ENCODE measurements around the gene MAP7D1. TPM values are rescaled to one million over a fixed set of nuclear protein-coding genes. Genes with fewer than 3 reads are reported as not detected.

Gene MAP7D1
- total RNA-seq, 2 experiments from 2014 or later, result 122 to 133 TPM

- Mint-ChIP-seq H3K36me3 (ENCODE audit: low read depth) (no peaks in the 10 kb centered on the region), H3K4me1 (peaks cover 9% of the 10 kb centered on the region), H3K27ac (no peak overlapping the region), H3K27me3 (peaks cover 20% of the 10 kb centered on the region), H3K9me3 (ENCODE audit: low read depth) (no peaks in the 10 kb centered on the region), H3K4me3 (no peak overlapping the region)
- intact Hi-C loops (cut with DNase I, micrococcal nuclease), result no loop called here
- DNase-seq, result no peak
- CTCF ChIA-PET, result interaction anchor here (0.6 to 1.8 kb wide), 6 partner anchors 13 to 399 kb away, joined by 3 to 8 read pairs (median 4); partner anchors contain the start of gene THRAP3
- POLR2A ChIA-PET, result no interaction called here
- no peak for ATAC-seq
Observed at GRCh38 chr1:36118447-36119204, 37.3 kb upstream of the MAP7D1 start.

- intact Hi-C loops (cut with DNase I, micrococcal nuclease), result no loop called here
- no peak for DNase-seq
- Mint-ChIP-seq H3K27ac (no peak overlapping the region), H3K4me3 (no peak overlapping the region), H3K36me3 (ENCODE audit: low read depth) (no peaks in the 10 kb centered on the region), H3K4me1 (peaks cover 10% of the 10 kb centered on the region), H3K9me3 (ENCODE audit: low read depth) (no peaks in the 10 kb centered on the region), H3K27me3 (peaks cover 27% of the 10 kb centered on the region)
- CTCF ChIA-PET, result interaction anchor here (0.6 to 1.5 kb wide), 4 partner anchors 15 to 398 kb away, joined by 3 to 8 read pairs (median 4); partner anchors contain the start of gene THRAP3
- POLR2A ChIA-PET, result no interaction called here
- ATAC-seq, result no peak
Observed at GRCh38 chr1:36119456-36119855, 36.5 kb upstream of the MAP7D1 start.

GRCh38 chr1:36122062-36123030, 33.6 kb upstream of the MAP7D1 start:
- H3K4me3 Mint-ChIP-seq, result no peak overlapping the region
- DNase-seq (no peak), ATAC-seq (no peak)
- peaks cover 41% of the 10 kb centered on the region for H3K27me3 Mint-ChIP-seq
- intact Hi-C loops (cut with DNase I, micrococcal nuclease), result no loop called here
- H3K27ac Mint-ChIP-seq, result no peak overlapping the region
- H3K36me3 Mint-ChIP-seq (ENCODE audit: low read depth), result no peaks in the 10 kb centered on the region
- peaks cover 20% of the 10 kb centered on the region for H3K4me1 Mint-ChIP-seq
- ChIA-PET CTCF (interaction anchor here (0.6 to 1.2 kb wide), 3 partner anchors 9 to 276 kb away, joined by 3 read pairs; partner anchors contain the start of gene LSM10), POLR2A (no interaction called here)
- H3K9me3 Mint-ChIP-seq (ENCODE audit: low read depth), result no peaks in the 10 kb centered on the region

GRCh38 chr1:36123356-36123755, 32.6 kb upstream of the MAP7D1 start:
- POLR2A ChIA-PET, result interaction anchor here (0.7 kb wide), 1 partner anchor 12 kb away, joined by 3 read pairs; no protein-coding TSS in a partner anchor
- H3K4me1 Mint-ChIP-seq, result peaks cover 20% of the 10 kb centered on the region
- no peak overlapping the region for H3K4me3 Mint-ChIP-seq
- intact Hi-C loops (cut with DNase I, micrococcal nuclease), result no loop called here
- ATAC-seq, result peak; percentile 73
- H3K9me3 Mint-ChIP-seq (ENCODE audit: low read depth), result no peaks in the 10 kb centered on the region
- no peak overlapping the region for H3K27ac Mint-ChIP-seq
- H3K36me3 Mint-ChIP-seq (ENCODE audit: low read depth), result no peaks in the 10 kb centered on the region
- DNase-seq, result peak; percentile 51
- H3K27me3 Mint-ChIP-seq, result peaks cover 41% of the 10 kb centered on the region
- CTCF ChIA-PET, result no interaction called here

GRCh38 chr1:36124404-36125128, 31.4 kb upstream of the MAP7D1 start:
- no peak for DNase-seq
- ChIA-PET POLR2A (no interaction called here), CTCF (no interaction called here)
- Mint-ChIP-seq H3K27ac (no peak overlapping the region), H3K4me1 (peaks cover 20% of the 10 kb centered on the region), H3K9me3 (ENCODE audit: low read depth) (no peaks in the 10 kb centered on the region), H3K36me3 (ENCODE audit: low read depth) (no peaks in the 10 kb centered on the region), H3K27me3 (peaks cover 41% of the 10 kb centered on the region), H3K4me3 (peak overlapping the region; percentile 15)
- no peak for ATAC-seq
- intact Hi-C loops (cut with DNase I, micrococcal nuclease), result no loop called here

GRCh38 chr1:36125129-36125991, 30.6 kb upstream of the MAP7D1 start, which contains the start of gene COL8A2:
Gene COL8A2 (minus strand): TSS chr1:36125222. CDS start chr1:36100242, 24,980 bp downstream.
- H3K27ac Mint-ChIP-seq, result no peak within 1 kb of the TSS
- no peak for ATAC-seq

GRCh38 chr1:36126005-36126716, 29.8 kb upstream of the MAP7D1 start:
- ChIA-PET CTCF (no interaction called here), POLR2A (interaction anchor here (0.6 kb wide), 1 partner anchor 180 kb away, joined by 3 read pairs; the partner anchor contains the start of gene SH3D21)
- DNase-seq (no peak), ATAC-seq (no peak)
- Mint-ChIP-seq H3K9me3 (ENCODE audit: low read depth) (no peaks in the 10 kb centered on the region), H3K27me3 (peaks cover 41% of the 10 kb centered on the region), H3K4me3 (no peak overlapping the region), H3K4me1 (peaks cover 20% of the 10 kb centered on the region), H3K27ac (no peak overlapping the region), H3K36me3 (ENCODE audit: low read depth) (no peaks in the 10 kb centered on the region)
- intact Hi-C loops (cut with DNase I, micrococcal nuclease), result no loop called here

More at GRCh38 chr1:36125129-36125991, 30.6 kb upstream of the MAP7D1 start, which contains the start of gene COL8A2:
- Mint-ChIP-seq H3K36me3 (ENCODE audit: low read depth) (no peaks in the 10 kb centered on the region), H3K9me3 (ENCODE audit: low read depth) (no peaks in the 10 kb centered on the region), H3K4me1 (peaks cover 20% of the 10 kb centered on the region), H3K27me3 (peaks cover 41% of the 10 kb centered on the region), H3K4me3 (peak within 1 kb of the TSS; percentile 15)
- no peak for DNase-seq
- ChIA-PET POLR2A (no interaction called here), CTCF (no interaction called here)
- intact Hi-C loops (cut with DNase I, micrococcal nuclease), result no loop called here

- DNase-seq (no peak), ATAC-seq (no peak)
- H3K4me3 Mint-ChIP-seq, result no peak overlapping the region
- peaks cover 20% of the 10 kb centered on the region for H3K4me1 Mint-ChIP-seq
- intact Hi-C loops (cut with DNase I, micrococcal nuclease), result no loop called here
- ChIA-PET POLR2A (interaction anchor here (0.6 kb wide), 1 partner anchor 179 kb away, joined by 3 read pairs; the partner anchor contains the start of gene SH3D21), CTCF (no interaction called here)
- H3K27ac Mint-ChIP-seq, result no peak overlapping the region
- H3K27me3 Mint-ChIP-seq, result peaks cover 37% of the 10 kb centered on the region
- H3K9me3 Mint-ChIP-seq (ENCODE audit: low read depth), result no peaks in the 10 kb centered on the region
- H3K36me3 Mint-ChIP-seq (ENCODE audit: low read depth), result no peaks in the 10 kb centered on the region
Observed at GRCh38 chr1:36126797-36127500, 29.0 kb upstream of the MAP7D1 start.

GRCh38 chr1:36128126-36128904, 27.6 kb upstream of the MAP7D1 start:
- Mint-ChIP-seq H3K27me3 (peaks cover 24% of the 10 kb centered on the region), H3K4me3 (no peak overlapping the region)
- intact Hi-C loops (cut with DNase I, micrococcal nuclease), result no loop called here

More at GRCh38 chr1:36128126-36128904, 27.6 kb upstream of the MAP7D1 start:
- POLR2A ChIA-PET, result no interaction called here
- Mint-ChIP-seq H3K4me1 (peaks cover 14% of the 10 kb centered on the region), H3K27ac (no peak overlapping the region), H3K9me3 (ENCODE audit: low read depth) (no peaks in the 10 kb centered on the region), H3K36me3 (ENCODE audit: low read depth) (no peaks in the 10 kb centered on the region)
- no peak for DNase-seq
- CTCF ChIA-PET, result interaction anchor here (0.8 kb wide), 1 partner anchor 33 kb away, joined by 3 read pairs; no protein-coding TSS in a partner anchor
- ATAC-seq, result no peak
